RWPE1 (cell line): ENCODE data around the gene PHLPP1.

Source experiments
- CTCF ChIA-PET: fragments of 350-600 bp; sonication (Branson Sonifier 250); formaldehyde crosslinking; extraction: SDS; loops from one replicate; lab custom pipeline; 2021; lab: Yijun Ruan, JAX
- POLR2A ChIA-PET: fragments of 400-600 bp; formaldehyde crosslinking; extraction: SDS; loops from one replicate; lab custom pipeline; 2020; ENCODE audit warnings: antibody characterized with exemption; ENCODE audit not compliant: low non-redundant PET; lab: Yijun Ruan, JAX
- DNase-seq: peaks from one replicate; pipeline ENCODE4 v3.0.0; 2012; ENCODE audit warnings: low spot score
- H3K27ac ChIP-seq: fragments of 450-650 bp; 2 replicates; pipeline ENCODE4 v1.5.1; 2017
- CTCF ChIP-seq: fragments of 450-650 bp; conservative IDR thresholded peaks from 2 replicates; pipeline ENCODE4 v1.5.1; 2017; ENCODE audit warnings: low read depth, mild to moderate bottlenecking

The PHLPP1 gene

GRCh38 chr18:62716619-62717168 is 1.4 kb downstream of the PHLPP1 start:
- ChIA-PET CTCF (interaction anchor here (0.6 to 2.1 kb wide), 3 partner anchors 241 to 546 kb away, joined by 3 to 11 read pairs (median 3); no protein-coding TSS in a partner anchor), POLR2A (interaction anchor here (0.5 kb wide), 1 partner anchor 250 kb away, joined by 3 read pairs; no protein-coding TSS in a partner anchor)
- DNase-seq: peak; percentile 37
- peak overlapping the region; percentile 95 for H3K27ac ChIP-seq
- TF ChIP-seq CTCF: no peak

- peak; percentile 53 for DNase-seq
- ChIA-PET POLR2A (interaction anchor here (0.5 kb wide), 1 partner anchor 709 kb away, joined by 3 read pairs; no protein-coding TSS in a partner anchor), CTCF (interaction anchor here (0.6 to 2.1 kb wide), 3 partner anchors 240 to 246 kb away, joined by 3 to 11 read pairs (median 4); no protein-coding TSS in a partner anchor)
- TF ChIP-seq CTCF: no peak
- H3K27ac ChIP-seq: peak overlapping the region; percentile 95
These were observed 2.0 kb downstream of the PHLPP1 start for GRCh38 chr18:62717169-62717924.

GRCh38 chr18:62717925-62718800 is 2.8 kb downstream of the PHLPP1 start:
- DNase-seq: no peak
- CTCF ChIA-PET: interaction anchor here (0.6 to 2.1 kb wide), 2 partner anchors 239 to 245 kb away, joined by 4 to 11 read pairs; no protein-coding TSS in a partner anchor
- POLR2A ChIA-PET: no interaction called here
- no peak overlapping the region for H3K27ac ChIP-seq
- no peak for TF ChIP-seq CTCF

- no peak for DNase-seq
- TF ChIP-seq CTCF: no peak
- H3K27ac ChIP-seq: no peak overlapping the region
- ChIA-PET POLR2A (no interaction called here), CTCF (interaction anchor here (0.6 kb wide), 1 partner anchor 42 kb away, joined by 3 read pairs; no protein-coding TSS in a partner anchor)
These were observed 4.7 kb downstream of the PHLPP1 start for GRCh38 chr18:62720048-62720447.

- H3K27ac ChIP-seq: no peak overlapping the region
- TF ChIP-seq CTCF: no peak
- POLR2A ChIA-PET: no interaction called here
- CTCF ChIA-PET: no interaction called here
- DNase-seq: no peak
These were observed 5.6 kb downstream of the PHLPP1 start for GRCh38 chr18:62720766-62721613.
